Caco-2 (cell line): ENCODE data around the gene QRFPR. TPM values are rescaled to one million over a fixed set of nuclear protein-coding genes. Genes with fewer than 3 reads are reported as not detected.

Experiments
- BruUV-seq: library from RNA; stranded (reverse); fragments of 400-500 nt; replicated peaks from 2 replicates; lab custom pipeline; 2021; lab: Mats Ljungman, UMichigan
- CTCF ChIA-PET: fragments of 300-600 bp; sonication (Branson Sonifier 250); formaldehyde crosslinking; loops from one replicate; lab custom pipeline; 2022; ENCODE audit warnings: antibody characterized with exemption; lab: Charles Lee
- POLR2A ChIA-PET: fragments of 300-600 bp; sonication (Branson Sonifier 250); formaldehyde crosslinking; loops from one replicate; lab custom pipeline; 2022; ENCODE audit warnings: antibody characterized with exemption; lab: Charles Lee
- DNase-seq, 2 experiments: peaks; one replicate each; pipeline versions ENCODE4 v3.0.0 to v3.0.0-alpha.2; 2020 to 2022
- H3K27me3 ChIP-seq: replicated peaks from 2 replicates; pipeline ENCODE4 v1.6.0; 2011; ENCODE audit warnings: low read length; ENCODE audit not compliant: control insufficient read depth, insufficient read depth
- H3K36me3 ChIP-seq: 2 replicates; pipeline ENCODE4 v1.5.1; 2011; ENCODE audit warnings: low read length; ENCODE audit not compliant: control insufficient read depth, insufficient read depth
- H3K4me1 ChIP-seq: fragments of 250-450 bp; sonication (Bioruptor Pico); 2 replicates; pipeline ENCODE4 v1.5.1; 2020; ENCODE audit warnings: mild to moderate bottlenecking
- H3K4me3 ChIP-seq: 2 replicates; pipeline ENCODE4 v1.5.1; 2011; ENCODE audit warnings: low read depth, mild to moderate bottlenecking, control low read depth, low read length
- H3K9me3 ChIP-seq: fragments of 250-450 bp; sonication (Bioruptor Pico); 2 replicates; pipeline ENCODE4 v1.5.1; 2020; ENCODE audit warnings: mild to moderate bottlenecking, moderate library complexity
- H3K27ac Mint-ChIP-seq: one replicate; pipeline ENCODE4 v1.8.0; 2022; ENCODE audit warnings: mixed read lengths; ENCODE audit not compliant: unreplicated experiment
- H3K27me3 Mint-ChIP-seq: one replicate; pipeline ENCODE4 v1.8.0; 2022; ENCODE audit warnings: mixed read lengths; ENCODE audit not compliant: insufficient read depth, unreplicated experiment
- H3K36me3 Mint-ChIP-seq: one replicate; pipeline ENCODE4 v1.8.0; 2022; ENCODE audit warnings: mild to moderate bottlenecking, mixed read lengths; ENCODE audit not compliant: insufficient read depth, unreplicated experiment
- H3K4me1 Mint-ChIP-seq: one replicate; pipeline ENCODE4 v1.8.0; 2022; ENCODE audit warnings: low read depth, mixed read lengths; ENCODE audit not compliant: unreplicated experiment
- H3K4me3 Mint-ChIP-seq: one replicate; pipeline ENCODE4 v1.8.0; 2022; ENCODE audit warnings: mild to moderate bottlenecking, moderate library complexity, mixed read lengths; ENCODE audit not compliant: unreplicated experiment
- H3K9me3 Mint-ChIP-seq: one replicate; pipeline ENCODE4 v1.8.0; 2022; ENCODE audit warnings: mixed read lengths; ENCODE audit not compliant: unreplicated experiment
- CTCF ChIP-seq, 2 experiments: fragments of 200-600 bp in 1 of 2; IDR thresholded peaks; 1 replicate in 1 of 2; 2 replicates in 1 of 2; pipeline versions ENCODE4 v1.5.1 to v1.8.0; 2011 to 2022; ENCODE audit warnings: antibody characterized with exemption in 1 of 2, control low read depth in 1 of 2, inconsistent platforms in 1 of 2, low read depth in 1 of 2, low read length in 1 of 2, mild to moderate bottlenecking in 1 of 2, moderate library complexity in 1 of 2; ENCODE audit not compliant: insufficient read depth in 1 of 2, severe bottlenecking in 1 of 2, unreplicated experiment in 1 of 2
- intact Hi-C: fragments of 100-400 bp; cut with micrococcal nuclease; formaldehyde crosslinking; loops from one replicate; pipeline ENCODE4 v1.10.0; 2022; ENCODE audit not compliant: unreplicated experiment
- total RNA-seq: library from RNA; stranded (reverse); gene quantifications from 2 replicates; pipeline ENCODE4 v1.2.3, GENCODE V29; 2022

QRFPR gene
- total RNA-seq, 1 experiment from 2014 or later = not detected

- no peaks in the 10 kb centered on the region for H3K9me3 ChIP-seq
- H3K4me1 ChIP-seq = no peaks in the 10 kb centered on the region
- no peak for TF ChIP-seq CTCF (IDR thresholded peaks at IDR 0.05; ENCODE audit: insufficient read depth in 1 of 2, low read depth in 1 of 2, low read length in 1 of 2, severe bottlenecking in 1 of 2, unreplicated experiment in 1 of 2)
- no peaks in the 10 kb centered on the region for H3K9me3 Mint-ChIP-seq
- H3K4me3 Mint-ChIP-seq = no peak overlapping the region
- CTCF ChIA-PET = no interaction called here
- POLR2A ChIA-PET = no interaction called here
- H3K27me3 Mint-ChIP-seq = no peaks in the 10 kb centered on the region
- no peaks in the 10 kb centered on the region for H3K27me3 ChIP-seq
- no TSS peak for BruUV-seq
- intact Hi-C loops = no loop called here
- H3K36me3 Mint-ChIP-seq = no peaks in the 10 kb centered on the region
- no peak overlapping the region for H3K4me3 ChIP-seq
- no peak for DNase-seq
- H3K4me1 Mint-ChIP-seq = no peaks in the 10 kb centered on the region
- H3K27ac Mint-ChIP-seq = no peak overlapping the region
- no peaks in the 10 kb centered on the region for H3K36me3 ChIP-seq
These were observed 40.6 kb downstream of the QRFPR start for GRCh38 chr4:121340247-121340646.

GRCh38 chr4:121339824-121340223 is 41.0 kb downstream of the QRFPR start:
- POLR2A ChIA-PET = no interaction called here
- no peak overlapping the region for H3K4me3 Mint-ChIP-seq
- Histone ChIP-seq H3K27me3 (no peaks in the 10 kb centered on the region), H3K4me1 (no peaks in the 10 kb centered on the region), H3K4me3 (no peak overlapping the region), H3K9me3 (no peaks in the 10 kb centered on the region), H3K36me3 (no peaks in the 10 kb centered on the region)
- CTCF ChIA-PET = no interaction called here
- TF ChIP-seq CTCF (IDR thresholded peaks at IDR 0.05; ENCODE audit: insufficient read depth in 1 of 2, low read depth in 1 of 2, low read length in 1 of 2, severe bottlenecking in 1 of 2, unreplicated experiment in 1 of 2) = no peak
- no TSS peak for BruUV-seq
- no peak overlapping the region for H3K27ac Mint-ChIP-seq
- no peaks in the 10 kb centered on the region for H3K27me3 Mint-ChIP-seq
- intact Hi-C loops = no loop called here
- no peaks in the 10 kb centered on the region for H3K9me3 Mint-ChIP-seq
- no peaks in the 10 kb centered on the region for H3K36me3 Mint-ChIP-seq
- no peaks in the 10 kb centered on the region for H3K4me1 Mint-ChIP-seq
- no peak for DNase-seq

- H3K4me1 ChIP-seq = no peaks in the 10 kb centered on the region
- no peaks in the 10 kb centered on the region for H3K36me3 ChIP-seq
- no peak overlapping the region for H3K4me3 ChIP-seq
- no peak for DNase-seq
- ChIA-PET POLR2A (no interaction called here), CTCF (no interaction called here)
- intact Hi-C loops = no loop called here
- no peaks in the 10 kb centered on the region for H3K36me3 Mint-ChIP-seq
- no peak overlapping the region for H3K27ac Mint-ChIP-seq
- H3K27me3 ChIP-seq = no peaks in the 10 kb centered on the region
- no peaks in the 10 kb centered on the region for H3K4me1 Mint-ChIP-seq
- no peak overlapping the region for H3K4me3 Mint-ChIP-seq
- no peaks in the 10 kb centered on the region for H3K27me3 Mint-ChIP-seq
- no peak for TF ChIP-seq CTCF (IDR thresholded peaks at IDR 0.05; ENCODE audit: insufficient read depth in 1 of 2, low read depth in 1 of 2, low read length in 1 of 2, severe bottlenecking in 1 of 2, unreplicated experiment in 1 of 2)
- no peaks in the 10 kb centered on the region for H3K9me3 Mint-ChIP-seq
- no peaks in the 10 kb centered on the region for H3K9me3 ChIP-seq
- no TSS peak for BruUV-seq
These were observed 41.5 kb downstream of the QRFPR start for GRCh38 chr4:121339307-121339706.
